Naive thymus-derived CD4-positive, alpha-beta T cell (primary cell): ENCODE results near the gene DGKH. TPM values are rescaled to one million over a fixed set of nuclear protein-coding genes. Genes with fewer than 3 reads are reported as not detected.
A peak's percentile ranks its signal among the peaks of the same experiment; 100 is the strongest.
"Not testable (repeated sequence)": the region's sequence is repeated elsewhere in the genome, so short reads cannot be mapped to it uniquely, and the experiment has no call there.

ENCODE experiments used
- ATAC-seq: fragments of 150-1000 bp; cut with Tn5 transposase; 2 replicates; pipeline ENCODE4 v1.10.0; 2021; ENCODE audit warnings: mild to moderate bottlenecking, moderate library complexity
- CTCF ChIA-PET: fragments of 350-600 bp; sonication (Branson Sonifier 250); formaldehyde crosslinking; loops from one replicate; lab custom pipeline; 2021; ENCODE audit warnings: antibody characterized with exemption; lab: Charles Lee
- POLR2A ChIA-PET: fragments of 350-600 bp; sonication (Branson Sonifier 250); formaldehyde crosslinking; loops from one replicate; lab custom pipeline; 2021; ENCODE audit warnings: antibody characterized with exemption, inconsistent platforms; lab: Charles Lee
- DNase-seq, 9 donors: peaks; one replicate each; pipeline versions ENCODE4 v3.0.0 to v3.0.0-alpha.2; 2020 to 2022; ENCODE audit warnings: mixed read lengths in 1 of 9
- H3K27ac ChIP-seq: one replicate; pipeline ENCODE4 v1.7.0; 2013; ENCODE audit warnings: mild to moderate bottlenecking, low read depth, low read length, moderate library complexity
- H3K27me3 ChIP-seq, 2 donors: one replicate each; pipeline ENCODE4 v1.7.0; 2013; ENCODE audit warnings: low read length in 2 of 2, mild to moderate bottlenecking in 2 of 2, moderate library complexity in 2 of 2; ENCODE audit not compliant: control insufficient read depth in 2 of 2, insufficient read depth in 2 of 2
- H3K36me3 ChIP-seq, 3 experiments: 1 replicate in 2 of 3; 2 replicates in 1 of 3; pipeline ENCODE4 v1.7.0; 2013; ENCODE audit warnings: low read length in 3 of 3, mild to moderate bottlenecking in 3 of 3, moderate library complexity in 1 of 3; ENCODE audit not compliant: insufficient read depth in 3 of 3, control insufficient read depth in 2 of 3
- H3K4me1 ChIP-seq, 2 donors: one replicate each; pipeline ENCODE4 v1.7.0; 2013; ENCODE audit warnings: low read length in 2 of 2, mild to moderate bottlenecking in 2 of 2, moderate library complexity in 1 of 2; ENCODE audit not compliant: control insufficient read depth in 2 of 2, insufficient read depth in 2 of 2
- H3K4me3 ChIP-seq: 2 replicates; pipeline ENCODE4 v1.7.0; 2013; ENCODE audit warnings: mild to moderate bottlenecking, low read length
- H3K9me3 ChIP-seq, 3 experiments: 1 replicate in 2 of 3; 2 replicates in 1 of 3; pipeline ENCODE4 v1.7.0; 2013; ENCODE audit warnings: low read length in 3 of 3; ENCODE audit not compliant: control insufficient read depth in 2 of 3
- H3K27ac Mint-ChIP-seq, 9 donors: one replicate each; pipeline ENCODE4 v1.8.0; 2020 to 2022; ENCODE audit warnings: mixed read lengths in 9 of 9, mild to moderate bottlenecking in 8 of 9, moderate library complexity in 5 of 9, inconsistent platforms in 2 of 9
- H3K27me3 Mint-ChIP-seq, 5 donors: one replicate each; pipeline ENCODE4 v1.8.0; 2021 to 2022; ENCODE audit warnings: mixed read lengths in 5 of 5, mild to moderate bottlenecking in 1 of 5
- H3K36me3 Mint-ChIP-seq, 5 donors: one replicate each; pipeline ENCODE4 v1.8.0; 2020 to 2022; ENCODE audit warnings: mixed read lengths in 5 of 5, mild to moderate bottlenecking in 3 of 5, inconsistent platforms in 1 of 5
- H3K4me1 Mint-ChIP-seq, 7 donors: one replicate each; pipeline ENCODE4 v1.8.0; 2020 to 2022; ENCODE audit warnings: mixed read lengths in 7 of 7, mild to moderate bottlenecking in 3 of 7, inconsistent platforms in 1 of 7
- H3K4me3 Mint-ChIP-seq, 10 donors: one replicate each; pipeline ENCODE4 v1.8.0; 2020 to 2022; ENCODE audit warnings: mild to moderate bottlenecking in 10 of 10, mixed read lengths in 10 of 10, moderate library complexity in 6 of 10, inconsistent platforms in 2 of 10
- H3K9me3 Mint-ChIP-seq, 11 donors: one replicate each; pipeline ENCODE4 v1.8.0; 2020 to 2022; ENCODE audit warnings: mixed read lengths in 11 of 11, mild to moderate bottlenecking in 4 of 11, inconsistent platforms in 1 of 11, moderate library complexity in 1 of 11
- intact Hi-C, 2 donors: fragments of 100-400 bp; cut with micrococcal nuclease; formaldehyde crosslinking; loops; one replicate each; pipeline ENCODE4 v1.15.1; 2023
- polyA plus RNA-seq, 2 donors: library from polyadenylated mRNA; unstranded; fragments of 300-500 nt; fragmentation: Illumina TruSeq; gene quantifications; one replicate each; pipeline ENCODE4 v1.2.3, GENCODE V29; 2021
- total RNA-seq, 6 experiments: library from RNA in 5 of 6; stranded (reverse) in 5 of 6; gene quantifications; 1 replicate in 5 of 6; 2 replicates in 1 of 6; pipeline ENCODE4 v1.2.3 and lab custom pipeline; 2021 to 2026

The DGKH gene
- total and polyA plus RNA-seq, 7 experiments from 2014 or later = 0.85 to 16.4 (median 6.8) TPM

- no peak for ATAC-seq
- intact Hi-C loops = no loop called here
- no peak overlapping the region for H3K4me3 Mint-ChIP-seq
- H3K9me3 Mint-ChIP-seq = peaks cover 0 to 10% (median 0%) of the 10 kb centered on the region in 11 donors
- no peaks in the 10 kb centered on the region for H3K36me3 ChIP-seq
- H3K4me3 ChIP-seq = no peak overlapping the region
- DNase-seq = no peak
- no peaks in the 10 kb centered on the region for H3K4me1 ChIP-seq
- H3K36me3 Mint-ChIP-seq = peaks cover 0 to 30% (median 16%) of the 10 kb centered on the region in 5 donors
- ChIA-PET POLR2A (no interaction called here), CTCF (interaction anchor here (1.1 kb wide), 1 partner anchor 13 kb away, joined by 3 read pairs; no protein-coding TSS in a partner anchor)
- H3K4me1 Mint-ChIP-seq = no peaks in the 10 kb centered on the region
- H3K27me3 Mint-ChIP-seq = no peaks in the 10 kb centered on the region
- H3K27me3 ChIP-seq = no peaks in the 10 kb centered on the region
- H3K9me3 ChIP-seq = no peaks in the 10 kb centered on the region
- H3K27ac Mint-ChIP-seq = no peak overlapping the region
- H3K27ac ChIP-seq = no peak overlapping the region
These were observed 89.5 kb downstream of the DGKH start for GRCh38 chr13:42137856-42138537.

- Mint-ChIP-seq H3K4me1 (peaks cover 0 to 2% (median 0%) of the 10 kb centered on the region in 7 donors), H3K4me3 (no peak overlapping the region), H3K36me3 (peaks cover 0 to 25% (median 18%) of the 10 kb centered on the region in 5 donors), H3K9me3 (peaks cover 0 to 10% (median 0%) of the 10 kb centered on the region in 11 donors), H3K27me3 (no peaks in the 10 kb centered on the region), H3K27ac (no peak overlapping the region)
- intact Hi-C loops = no loop called here
- Histone ChIP-seq H3K27me3 (no peaks in the 10 kb centered on the region), H3K36me3 (no peaks in the 10 kb centered on the region), H3K4me3 (no peak overlapping the region), H3K9me3 (no peaks in the 10 kb centered on the region), H3K27ac (no peak overlapping the region), H3K4me1 (no peaks in the 10 kb centered on the region)
- ATAC-seq (no peak), DNase-seq (no peak)
- ChIA-PET POLR2A (no interaction called here), CTCF (interaction anchor here (0.7 kb wide), 1 partner anchor 918 kb away, joined by 4 read pairs; no protein-coding TSS in a partner anchor)
These were observed 92.0 kb downstream of the DGKH start for GRCh38 chr13:42140494-42140893.

DNA sequence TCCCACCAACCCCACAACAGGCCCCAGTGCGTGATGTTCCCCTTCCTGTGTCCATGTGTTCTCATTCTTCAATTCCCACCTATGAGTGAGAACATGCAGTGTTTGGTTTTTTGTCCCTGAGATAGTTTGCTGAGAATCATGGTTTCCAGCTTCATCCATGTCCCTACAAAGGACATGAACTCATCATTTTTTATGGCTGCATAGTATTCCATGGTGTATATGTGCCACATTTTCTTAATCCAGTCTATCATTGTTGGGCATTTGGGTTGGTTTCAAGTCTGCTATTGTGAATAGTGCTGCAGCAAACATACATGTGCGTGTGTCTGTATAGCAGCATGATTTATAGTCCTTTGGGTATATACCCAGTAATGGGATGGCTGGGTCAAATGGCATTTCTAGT lies 92.6 kb downstream of the DGKH start:
- POLR2A ChIA-PET, ATAC-seq: not testable (repeated sequence)
- H3K36me3 Mint-ChIP-seq = peaks cover 0 to 23% (median 18%) of the 10 kb centered on the region in 5 donors

GRCh38 chr13:42146359-42146758 lies 97.9 kb downstream of the DGKH start:
- Mint-ChIP-seq H3K27ac (no peak overlapping the region), H3K4me1 (peaks cover 9 to 29% (median 19%) of the 10 kb centered on the region in 7 donors), H3K27me3 (no peaks in the 10 kb centered on the region), H3K36me3 (peaks cover 4 to 19% (median 11%) of the 10 kb centered on the region in 5 donors), H3K9me3 (peaks cover 0 to 5% (median 0%) of the 10 kb centered on the region in 11 donors), H3K4me3 (no peak overlapping the region)
- ChIA-PET CTCF (no interaction called here), POLR2A (no interaction called here)
- DNase-seq (no peak), ATAC-seq (no peak)
- Histone ChIP-seq H3K4me3 (no peak overlapping the region), H3K27me3 (no peaks in the 10 kb centered on the region), H3K4me1 (no peaks in the 10 kb centered on the region), H3K36me3 (no peaks in the 10 kb centered on the region), H3K9me3 (no peaks in the 10 kb centered on the region), H3K27ac (no peak overlapping the region)
- intact Hi-C loops = no loop called here

More for the DNA sequence above, 92.6 kb downstream of the DGKH start:
- H3K27me3 Mint-ChIP-seq, H3K27ac ChIP-seq, H3K4me3 Mint-ChIP-seq, H3K27ac Mint-ChIP-seq, H3K4me1 Mint-ChIP-seq, H3K9me3 Mint-ChIP-seq, H3K9me3 ChIP-seq, intact Hi-C loops, H3K36me3 ChIP-seq, H3K4me1 ChIP-seq, H3K27me3 ChIP-seq, H3K4me3 ChIP-seq, DNase-seq: not testable (repeated sequence)
- CTCF ChIA-PET = interaction anchor here (0.7 kb wide), 1 partner anchor 918 kb away, joined by 4 read pairs; no protein-coding TSS in a partner anchor

DNA sequence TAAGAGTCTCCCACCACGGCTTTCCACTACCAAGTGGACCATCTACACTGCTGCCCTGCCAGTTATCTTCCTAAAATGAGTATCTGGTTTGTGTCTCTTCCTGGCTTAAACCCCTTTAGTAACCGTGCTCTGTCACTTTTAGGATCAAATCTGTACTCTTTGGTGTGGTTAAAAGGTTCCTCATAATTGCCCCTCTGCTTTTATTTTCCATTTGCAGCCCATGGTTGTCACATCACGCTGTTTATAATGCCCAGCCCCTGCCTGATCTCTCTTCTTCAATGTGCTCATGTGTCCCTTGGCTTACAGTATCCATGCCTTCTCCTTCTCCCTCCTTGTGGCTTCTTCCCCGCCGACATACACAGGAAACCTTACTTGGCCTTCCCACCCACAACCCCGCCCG lies 100.1 kb downstream of the DGKH start:
- Histone ChIP-seq H3K4me3 (no peak overlapping the region), H3K27me3 (no peaks in the 10 kb centered on the region), H3K9me3 (no peaks in the 10 kb centered on the region), H3K4me1 (no peaks in the 10 kb centered on the region), H3K36me3 (no peaks in the 10 kb centered on the region), H3K27ac (no peak overlapping the region)
- H3K36me3 Mint-ChIP-seq = peaks cover 0 to 18% (median 8%) of the 10 kb centered on the region in 5 donors
- peak overlapping the region in 6 of 9 donors; percentile 14 to 76 (median 41) for H3K27ac Mint-ChIP-seq
- no peaks in the 10 kb centered on the region for H3K27me3 Mint-ChIP-seq
- H3K4me3 Mint-ChIP-seq = peak overlapping the region in 8 of 10 donors; percentile 4 to 70 (median 54)
- H3K9me3 Mint-ChIP-seq = peaks cover 0 to 2% (median 0%) of the 10 kb centered on the region in 11 donors
- DNase-seq = peak in 1 of 9 donors; percentile 2
- ATAC-seq = no peak
- CTCF ChIA-PET = no interaction called here
- intact Hi-C loops = no loop called here
- POLR2A ChIA-PET = no interaction called here
- H3K4me1 Mint-ChIP-seq = peaks cover 11 to 29% (median 19%) of the 10 kb centered on the region in 7 donors

GRCh38 chr13:42149136-42149535 lies 100.7 kb downstream of the DGKH start:
- ChIA-PET POLR2A (no interaction called here), CTCF (no interaction called here)
- intact Hi-C loops = no loop called here
- no peak overlapping the region for H3K4me3 ChIP-seq
- no peaks in the 10 kb centered on the region for H3K9me3 ChIP-seq
- H3K4me3 Mint-ChIP-seq = peak overlapping the region in 3 of 10 donors; percentile 22 to 59 (median 35)
- H3K36me3 ChIP-seq = no peaks in the 10 kb centered on the region
- no peak for DNase-seq
- H3K4me1 ChIP-seq = no peaks in the 10 kb centered on the region
- peaks cover 0 to 2% (median 0%) of the 10 kb centered on the region in 11 donors for H3K9me3 Mint-ChIP-seq
- H3K27ac Mint-ChIP-seq = peak overlapping the region in 4 of 9 donors; percentile 1 to 42 (median 10)
- H3K27me3 Mint-ChIP-seq = no peaks in the 10 kb centered on the region
- H3K4me1 Mint-ChIP-seq = peaks cover 9 to 29% (median 19%) of the 10 kb centered on the region in 7 donors
- peaks cover 0 to 16% (median 8%) of the 10 kb centered on the region in 5 donors for H3K36me3 Mint-ChIP-seq
- H3K27me3 ChIP-seq = no peaks in the 10 kb centered on the region
- no peak for ATAC-seq
- H3K27ac ChIP-seq = no peak overlapping the region
